Peyer's patch (tissue), 4 donors: ENCODE measurements around the gene PREP. TPM values are rescaled to one million over a fixed set of nuclear protein-coding genes. Genes with fewer than 3 reads are reported as not detected.
"Not testable (repeated sequence)": the region's sequence is repeated elsewhere in the genome, so short reads cannot be mapped to it uniquely, and the experiment has no call there.

Experiments used
- DNase-seq, 3 donors: peaks; one replicate each; pipeline ENCODE4 v3.0.0-alpha.2; 2017 to 2019
- H3K27ac ChIP-seq, 4 donors: fragments of 200-600 bp; sonication (generic); one replicate each; pipeline ENCODE4 v1.5.1; 2016 to 2019
- H3K27me3 ChIP-seq, 2 donors: fragments of 200-600 bp; sonication (generic); one replicate each; pipeline ENCODE4 v1.5.1; 2019
- H3K36me3 ChIP-seq, 3 donors: fragments of 200-600 bp; sonication (generic); one replicate each; pipeline ENCODE4 v1.5.1; 2016 to 2019
- H3K4me1 ChIP-seq, 4 donors: fragments of 200-600 bp; sonication (generic); one replicate each; pipeline ENCODE4 v1.5.1; 2016 to 2019
- H3K4me3 ChIP-seq, 4 donors: fragments of 200-600 bp; sonication (generic); 1 replicate in 3 of 4; 2 replicates in 1 of 4; pipeline ENCODE4 v1.5.1; 2016 to 2019; ENCODE audit warnings: mild to moderate bottlenecking in 1 of 4
- H3K9me3 ChIP-seq, 4 donors: fragments of 200-600 bp; sonication (generic); one replicate each; pipeline ENCODE4 v1.5.1; 2016 to 2019; ENCODE audit warnings: mild to moderate bottlenecking in 1 of 4
- CTCF ChIP-seq, 6 experiments: fragments of 450-650 bp in 4 of 6; fragments of 200-600 bp in 2 of 6; sonication (generic) in 1 of 6; IDR thresholded peaks; one replicate each; pipeline ENCODE4 v1.5.1; 2017 to 2019; ENCODE audit warnings: antibody characterized with exemption in 6 of 6, mild to moderate bottlenecking in 3 of 6, moderate library complexity in 1 of 6
- POLR2A ChIP-seq, 2 donors: fragments of 450-650 bp; IDR thresholded peaks; one replicate each; pipeline ENCODE4 v1.5.1; 2017; ENCODE audit warnings: antibody characterized with exemption in 2 of 2, mild to moderate bottlenecking in 2 of 2, moderate library complexity in 2 of 2
- total RNA-seq, 4 donors: library from RNA; depleted of rRNA; stranded (reverse); fragments of >200 nt; gene quantifications; one replicate each; pipeline ENCODE4 v1.1.0, GENCODE V29; 2016

Gene PREP
- total RNA-seq, 4 donors from 2014 or later: 47.0 to 69.6 (median 54.8) TPM

- no peak for DNase-seq
- no peak for TF ChIP-seq CTCF (IDR thresholded peaks at IDR 0.05)
- TF ChIP-seq POLR2A (IDR thresholded peaks at IDR 0.05): no peak
- no peaks in the 10 kb centered on the region for H3K9me3 ChIP-seq
Observed at GRCh38 chr6:105429676-105430075, 26.8 kb upstream of the PREP start.

DNA sequence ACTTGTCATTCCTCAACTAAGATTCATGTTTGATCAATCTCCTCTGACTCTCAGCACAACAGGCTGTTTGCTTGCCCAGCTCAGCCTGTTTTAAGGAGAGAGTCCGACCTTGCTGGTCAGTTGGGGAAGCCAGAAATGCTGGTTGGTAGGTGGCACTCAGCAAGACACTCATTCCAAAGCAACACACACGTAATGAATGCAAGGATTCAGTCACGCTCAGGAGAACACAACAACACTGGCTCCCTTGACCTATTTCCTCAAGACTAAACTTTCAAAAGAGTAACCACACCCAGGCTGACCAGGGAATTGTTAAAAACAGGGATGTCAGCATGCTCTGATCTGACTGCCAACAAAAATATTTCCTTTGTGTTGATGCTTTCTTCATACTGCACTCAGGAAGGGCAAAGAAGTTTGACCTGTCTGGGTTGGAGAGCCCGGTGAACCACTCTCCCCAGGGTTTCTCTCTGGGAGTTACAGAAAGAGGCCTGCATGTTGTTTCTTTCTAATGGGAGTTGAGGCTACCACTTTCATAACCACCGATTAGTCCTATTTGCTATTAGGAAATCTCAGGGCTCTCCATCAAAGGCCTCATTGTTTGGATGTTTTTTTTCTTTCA lies 25.6 kb upstream of the PREP start:
- Histone ChIP-seq H3K27me3 (no peaks in the 10 kb centered on the region), H3K9me3 (no peaks in the 10 kb centered on the region), H3K27ac (no peak overlapping the region), H3K36me3 (no peaks in the 10 kb centered on the region), H3K4me1 (no peaks in the 10 kb centered on the region), H3K4me3 (no peak overlapping the region)
- DNase-seq: no peak
- TF ChIP-seq POLR2A (IDR thresholded peaks at IDR 0.05): no peak
- TF ChIP-seq CTCF (IDR thresholded peaks at IDR 0.05): no peak

More at GRCh38 chr6:105429676-105430075, 26.8 kb upstream of the PREP start:
- Histone ChIP-seq H3K36me3 (no peaks in the 10 kb centered on the region), H3K4me1 (no peaks in the 10 kb centered on the region), H3K27ac (no peak overlapping the region), H3K4me3 (no peak overlapping the region), H3K27me3 (no peaks in the 10 kb centered on the region)

- Histone ChIP-seq H3K27me3 (no peaks in the 10 kb centered on the region), H3K36me3 (no peaks in the 10 kb centered on the region), H3K4me3 (no peak overlapping the region), H3K27ac (no peak overlapping the region), H3K9me3 (no peaks in the 10 kb centered on the region), H3K4me1 (no peaks in the 10 kb centered on the region)
- TF ChIP-seq CTCF (IDR thresholded peaks at IDR 0.05) (peak; percentile 16 to 70 (median 67)), POLR2A (IDR thresholded peaks at IDR 0.05) (no peak)
- DNase-seq: peak in 2 of 3 donors; percentile 35 to 85
Observed at GRCh38 chr6:105424175-105424783, 21.4 kb upstream of the PREP start.

- not testable (repeated sequence) for H3K4me1 ChIP-seq, H3K27ac ChIP-seq, DNase-seq, H3K36me3 ChIP-seq, H3K4me3 ChIP-seq, H3K27me3 ChIP-seq
- peaks cover 0 to 12% (median 0%) of the 10 kb centered on the region in 4 donors for H3K9me3 ChIP-seq
Observed at GRCh38 chr6:105416971-105417370, 14.1 kb upstream of the PREP start.

GRCh38 chr6:105409734-105410133 lies 6.9 kb upstream of the PREP start:
- no peak overlapping the region for H3K27ac ChIP-seq
- H3K27me3 ChIP-seq: no peaks in the 10 kb centered on the region
- H3K4me1 ChIP-seq: no peaks in the 10 kb centered on the region
- H3K36me3 ChIP-seq: no peaks in the 10 kb centered on the region
- no peak for DNase-seq
- TF ChIP-seq CTCF (IDR thresholded peaks at IDR 0.05): no peak
- no peak for TF ChIP-seq POLR2A (IDR thresholded peaks at IDR 0.05)
- peaks cover 0 to under 1% (median 0%) of the 10 kb centered on the region in 4 donors for H3K9me3 ChIP-seq
- no peak overlapping the region for H3K4me3 ChIP-seq

DNA sequence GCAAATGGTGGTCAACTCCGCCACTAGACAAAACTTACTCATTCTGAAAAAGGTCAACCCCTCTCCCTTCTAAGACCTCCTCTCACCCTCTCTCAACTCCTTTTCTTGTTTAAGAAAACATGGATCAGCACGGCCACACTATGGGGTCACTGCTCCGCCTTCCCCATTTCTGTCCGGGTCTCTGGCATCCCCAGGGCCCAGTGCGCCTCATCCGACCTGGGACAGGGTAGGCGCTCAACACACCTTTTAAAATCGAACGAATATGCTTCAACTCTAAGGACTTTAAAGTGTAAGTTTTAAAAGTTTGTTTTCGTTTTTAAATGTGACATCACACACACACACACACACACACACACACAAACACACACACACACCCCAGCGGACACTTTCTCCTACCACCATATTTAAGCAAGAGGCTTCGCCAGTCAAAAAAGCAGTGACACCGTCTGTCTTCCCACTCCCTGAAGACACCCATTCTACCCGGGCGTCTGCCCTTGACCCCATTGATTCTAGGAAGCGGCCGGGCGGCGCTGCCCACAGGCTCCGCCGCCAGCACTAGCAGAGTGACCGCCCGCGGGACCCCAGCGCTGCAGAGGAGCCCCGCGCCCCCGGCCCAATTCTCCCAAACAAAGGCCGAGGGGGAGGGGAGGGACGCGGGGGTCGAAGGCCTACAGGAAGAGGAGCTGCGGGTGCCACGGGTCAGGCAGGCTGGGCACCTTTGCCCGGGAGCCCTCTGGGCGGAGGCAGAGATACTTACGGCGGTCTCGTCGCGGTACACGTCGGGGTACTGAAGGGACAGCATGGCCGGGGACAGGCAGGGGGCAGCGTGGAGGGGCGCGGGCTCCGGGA lies 568 bp downstream of the PREP start:
- peak in 1 of 3 donors; percentile 65 for DNase-seq
- Histone ChIP-seq H3K9me3 (no peaks in the 10 kb centered on the region), H3K4me3 (peak overlapping the region; percentile 90 to 98 (median 94)), H3K27me3 (no peaks in the 10 kb centered on the region), H3K27ac (peak overlapping the region; percentile 79 to 94 (median 81)), H3K36me3 (no peaks in the 10 kb centered on the region), H3K4me1 (peaks cover 0 to 45% (median 6%) of the 10 kb centered on the region in 4 donors)
- no peak for TF ChIP-seq POLR2A (IDR thresholded peaks at IDR 0.05)
- TF ChIP-seq CTCF (IDR thresholded peaks at IDR 0.05): no peak
